ENCODE results near the gene GPATCH1. TPM values are rescaled to one million over a fixed set of nuclear protein-coding genes. Genes with fewer than 3 reads are reported as not detected.
"Not testable (repeated sequence)": the region's sequence is repeated elsewhere in the genome, so short reads cannot be mapped to it uniquely, and the experiment has no call there.

Gene GPATCH1
- total RNA-seq, 4 donors from 2014 or later: 6.6 to 32.1 (median 10.6) TPM

GRCh38 chr19:33143897-33144405 lies 63.0 kb downstream of the GPATCH1 start:
- H3K27me3 ChIP-seq: no peaks in the 10 kb centered on the region
- TF ChIP-seq POLR2A (IDR thresholded peaks at IDR 0.05) (no peak), CTCF (IDR thresholded peaks at IDR 0.05) (peak; percentile 90 to 97 (median 92))
- H3K27ac ChIP-seq: no peak overlapping the region
- no peak overlapping the region for H3K4me3 ChIP-seq
- H3K36me3 ChIP-seq: no peaks in the 10 kb centered on the region
- H3K9me3 ChIP-seq: no peaks in the 10 kb centered on the region
- peaks cover 0 to 7% (median 0%) of the 10 kb centered on the region in 4 donors for H3K4me1 ChIP-seq
- DNase-seq (ENCODE audit: low spot score in 2 of 2): peak; percentile 22 to 60
- WGBS, 2 donors: 29 to 31% methylated on average over 21 to 23 of the region's 23 CpGs

GRCh38 chr19:33146209-33146608 lies 65.2 kb downstream of the GPATCH1 start:
- TF ChIP-seq EP300 (IDR thresholded peaks at IDR 0.05) (no peak), POLR2A (IDR thresholded peaks at IDR 0.05) (no peak), CTCF (IDR thresholded peaks at IDR 0.05) (no peak)
- WGBS, 2 donors: 84 to 86% methylated on average over 9 of the region's 9 CpGs
- no peak for DNase-seq (ENCODE audit: low spot score in 2 of 2)

GRCh38 chr19:33147538-33147937 lies 66.6 kb downstream of the GPATCH1 start:
- WGBS, 2 donors: 81 to 90% methylated on average over 6 of the region's 6 CpGs
- TF ChIP-seq EP300 (IDR thresholded peaks at IDR 0.05): no peak
- TF ChIP-seq CTCF (IDR thresholded peaks at IDR 0.05): no peak
- no peak for TF ChIP-seq POLR2A (IDR thresholded peaks at IDR 0.05)

More at GRCh38 chr19:33146209-33146608, 65.2 kb downstream of the GPATCH1 start:
- Histone ChIP-seq H3K4me3 (no peak overlapping the region), H3K9me3 (no peaks in the 10 kb centered on the region), H3K27me3 (no peaks in the 10 kb centered on the region), H3K27ac (no peak overlapping the region), H3K4me1 (peaks cover 0 to 7% (median 0%) of the 10 kb centered on the region in 4 donors), H3K36me3 (no peaks in the 10 kb centered on the region)

GRCh38 chr19:33150852-33151518 lies 70.0 kb downstream of the GPATCH1 start:
- Histone ChIP-seq H3K4me1 (no peaks in the 10 kb centered on the region), H3K27ac (no peak overlapping the region), H3K9me3 (no peaks in the 10 kb centered on the region), H3K4me3 (no peak overlapping the region), H3K36me3 (no peaks in the 10 kb centered on the region), H3K27me3 (no peaks in the 10 kb centered on the region)
- 71 to 83% methylated on average over 12 to 14 of the region's 14 CpGs for WGBS, 2 donors
- TF ChIP-seq CTCF (IDR thresholded peaks at IDR 0.05) (no peak), POLR2A (IDR thresholded peaks at IDR 0.05) (no peak), EP300 (IDR thresholded peaks at IDR 0.05) (no peak)
- DNase-seq (ENCODE audit: low spot score in 2 of 2): no peak

More at GRCh38 chr19:33147538-33147937, 66.6 kb downstream of the GPATCH1 start:
- no peaks in the 10 kb centered on the region for H3K9me3 ChIP-seq
- H3K4me3 ChIP-seq: no peak overlapping the region
- no peaks in the 10 kb centered on the region for H3K36me3 ChIP-seq
- DNase-seq (ENCODE audit: low spot score in 2 of 2): no peak
- H3K27me3 ChIP-seq: no peaks in the 10 kb centered on the region
- peaks cover 0 to 7% (median 0%) of the 10 kb centered on the region in 4 donors for H3K4me1 ChIP-seq
- H3K27ac ChIP-seq: no peak overlapping the region

GRCh38 chr19:33152176-33152575 lies 71.2 kb downstream of the GPATCH1 start:
- Histone ChIP-seq H3K36me3 (no peaks in the 10 kb centered on the region), H3K4me3 (no peak overlapping the region), H3K9me3 (no peaks in the 10 kb centered on the region), H3K27ac (no peak overlapping the region), H3K4me1 (no peaks in the 10 kb centered on the region), H3K27me3 (no peaks in the 10 kb centered on the region)
- WGBS, 2 donors: 56 to 61% methylated on average over 2 of the region's 2 CpGs
- TF ChIP-seq CTCF (IDR thresholded peaks at IDR 0.05) (no peak), EP300 (IDR thresholded peaks at IDR 0.05) (no peak), POLR2A (IDR thresholded peaks at IDR 0.05) (no peak)
- no peak for DNase-seq (ENCODE audit: low spot score in 2 of 2)

GRCh38 chr19:33152625-33153024 lies 71.6 kb downstream of the GPATCH1 start:
- H3K9me3 ChIP-seq; DNase-seq (ENCODE audit: low spot score in 2 of 2); H3K27me3 ChIP-seq; H3K27ac ChIP-seq; H3K4me1 ChIP-seq; H3K4me3 ChIP-seq; H3K36me3 ChIP-seq: not testable (repeated sequence)
- 71 to 87% methylated on average over 4 of the region's 4 CpGs for WGBS, 2 donors

GRCh38 chr19:33154313-33154712 lies 73.3 kb downstream of the GPATCH1 start:
- not testable (repeated sequence) for H3K4me1 ChIP-seq; H3K36me3 ChIP-seq; DNase-seq (ENCODE audit: low spot score in 2 of 2); H3K27me3 ChIP-seq; H3K9me3 ChIP-seq; H3K4me3 ChIP-seq; H3K27ac ChIP-seq
- 82 to 84% methylated on average over 6 of the region's 6 CpGs for WGBS, 2 donors

Measured in tibial nerve (tissue), 4 donors.